HG03558 (cell line): ENCODE measurements around the gene NCOA4.
"Not testable (repeated sequence)": the region's sequence is repeated elsewhere in the genome, so short reads cannot be mapped to it uniquely, and the experiment has no call there.

Experiments
- ATAC-seq: cut with Tn5 transposase; IDR thresholded peaks from one replicate; pipeline ENCODE4 v1.9.1; 2021; ENCODE audit warnings: moderate number of reproducible peaks; ENCODE audit not compliant: unreplicated experiment; ENCODE audit errors: extremely low read depth

The NCOA4 gene

GRCh38 chr10:46022978-46023702 is 7.3 kb downstream of the NCOA4 start:
- ATAC-seq, result peak; percentile 82

GRCh38 chr10:46020344-46020657 is 10.1 kb downstream of the NCOA4 start:
- ATAC-seq, result no peak

GRCh38 chr10:46019569-46020343 is 10.7 kb downstream of the NCOA4 start:
- ATAC-seq, result no peak

GRCh38 chr10:46019177-46019528 is 11.3 kb downstream of the NCOA4 start:
- ATAC-seq, result no peak

GRCh38 chr10:46018453-46019176 is 11.8 kb downstream of the NCOA4 start:
- ATAC-seq, result no peak

GRCh38 chr10:46017733-46018132 is 12.7 kb downstream of the NCOA4 start:
- ATAC-seq, result no peak

- no peak for ATAC-seq
These were observed 13.6 kb downstream of the NCOA4 start for GRCh38 chr10:46016811-46017210.

GRCh38 chr10:46016190-46016589 is 14.2 kb downstream of the NCOA4 start:
- ATAC-seq, result no peak

- ATAC-seq, result no peak
These were observed 15.6 kb downstream of the NCOA4 start for GRCh38 chr10:46014683-46015405.

- no peak for ATAC-seq
These were observed 16.2 kb downstream of the NCOA4 start for GRCh38 chr10:46014206-46014605.

GRCh38 chr10:46012746-46013145 is 17.7 kb downstream of the NCOA4 start:
- no peak for ATAC-seq

- no peak for ATAC-seq
These were observed 24.2 kb downstream of the NCOA4 start for GRCh38 chr10:46006219-46006618.

- ATAC-seq, result no peak
These were observed 25.0 kb downstream of the NCOA4 start for GRCh38 chr10:46005383-46005782.

- no peak for ATAC-seq
These were observed 25.5 kb downstream of the NCOA4 start for GRCh38 chr10:46004963-46005362.

- no peak for ATAC-seq
These were observed 27.3 kb downstream of the NCOA4 start for GRCh38 chr10:46002916-46003693.

- ATAC-seq, result not testable (repeated sequence)
These were observed 28.2 kb downstream of the NCOA4 start for GRCh38 chr10:46002189-46002687.

GRCh38 chr10:46001187-46001756 is 29.2 kb downstream of the NCOA4 start:
- ATAC-seq, result no peak

GRCh38 chr10:46000538-46000937 is 29.9 kb downstream of the NCOA4 start:
- no peak for ATAC-seq

GRCh38 chr10:45999955-46000354 is 30.5 kb downstream of the NCOA4 start:
- ATAC-seq, result not testable (repeated sequence)
